ENCODE measurements around the gene C6orf58.
"Not testable (repeated sequence)": the region's sequence is repeated elsewhere in the genome, so short reads cannot be mapped to it uniquely, and the experiment has no call there.

C6orf58 gene

DNA sequence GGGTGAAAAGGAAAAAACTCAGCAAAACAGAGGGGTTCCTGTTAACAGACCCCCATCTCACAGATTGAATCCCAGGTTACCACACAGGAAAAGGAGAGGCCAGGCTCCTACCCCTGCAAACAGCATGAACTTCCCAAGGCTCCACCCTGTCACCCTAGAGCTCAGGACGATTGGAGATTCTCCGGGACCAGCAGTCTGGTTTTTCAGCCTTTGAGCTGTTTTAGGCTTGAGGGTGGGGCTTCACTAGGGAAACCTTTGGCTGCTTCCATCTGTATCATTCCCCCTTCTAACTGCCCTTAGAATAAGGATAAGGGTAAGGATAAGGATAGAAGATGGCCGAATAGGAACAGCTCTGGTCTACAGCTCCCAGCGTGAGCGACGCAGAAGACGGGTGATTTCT lies 16.0 kb downstream of the C6orf58 start:
- no peak for DNase-seq (ENCODE audit: low spot score)

DNA sequence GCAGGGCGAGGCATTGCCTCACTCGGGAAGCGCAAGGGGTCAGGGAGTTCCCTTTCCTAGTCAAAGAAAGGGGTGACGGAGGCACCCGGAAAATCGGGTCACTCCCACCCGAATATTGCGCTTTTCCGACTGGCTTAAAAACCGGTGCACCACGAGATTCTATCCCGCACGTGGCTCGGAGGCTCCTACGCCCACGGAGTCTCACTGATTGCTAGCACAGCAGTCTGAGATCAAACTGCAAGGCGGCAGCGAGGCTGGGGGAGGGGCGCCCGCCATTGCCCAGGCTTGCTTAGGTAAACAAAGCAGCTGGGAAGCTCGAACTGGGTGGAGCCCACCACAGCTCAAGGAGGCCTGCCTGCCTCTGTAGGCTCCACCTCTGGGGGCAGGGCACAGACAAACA lies 16.5 kb downstream of the C6orf58 start:
- not testable (repeated sequence) for DNase-seq (ENCODE audit: low spot score)

DNA sequence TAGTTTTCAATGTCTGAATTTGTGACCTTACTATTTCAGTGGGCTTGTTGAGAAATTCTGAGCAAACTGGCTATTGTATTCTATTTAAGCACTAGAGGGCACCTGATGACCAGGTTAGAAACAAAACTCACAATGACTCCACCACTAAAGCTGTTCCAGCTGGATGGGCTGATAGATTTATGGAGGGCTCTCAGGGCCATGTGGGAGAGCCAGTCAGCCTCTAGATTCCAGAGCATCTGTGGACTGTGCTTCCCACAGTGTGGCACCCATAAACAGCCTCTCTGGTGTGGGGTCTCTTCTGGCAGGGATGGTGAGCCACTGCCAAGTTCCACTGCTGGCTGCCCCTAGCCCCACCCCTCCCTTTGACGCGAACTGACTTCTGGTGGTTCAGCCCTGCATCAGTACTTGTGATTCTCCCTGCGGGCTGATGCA lies 29.2 kb downstream of the C6orf58 start:
- DNase-seq (ENCODE audit: low spot score): no peak

DNA sequence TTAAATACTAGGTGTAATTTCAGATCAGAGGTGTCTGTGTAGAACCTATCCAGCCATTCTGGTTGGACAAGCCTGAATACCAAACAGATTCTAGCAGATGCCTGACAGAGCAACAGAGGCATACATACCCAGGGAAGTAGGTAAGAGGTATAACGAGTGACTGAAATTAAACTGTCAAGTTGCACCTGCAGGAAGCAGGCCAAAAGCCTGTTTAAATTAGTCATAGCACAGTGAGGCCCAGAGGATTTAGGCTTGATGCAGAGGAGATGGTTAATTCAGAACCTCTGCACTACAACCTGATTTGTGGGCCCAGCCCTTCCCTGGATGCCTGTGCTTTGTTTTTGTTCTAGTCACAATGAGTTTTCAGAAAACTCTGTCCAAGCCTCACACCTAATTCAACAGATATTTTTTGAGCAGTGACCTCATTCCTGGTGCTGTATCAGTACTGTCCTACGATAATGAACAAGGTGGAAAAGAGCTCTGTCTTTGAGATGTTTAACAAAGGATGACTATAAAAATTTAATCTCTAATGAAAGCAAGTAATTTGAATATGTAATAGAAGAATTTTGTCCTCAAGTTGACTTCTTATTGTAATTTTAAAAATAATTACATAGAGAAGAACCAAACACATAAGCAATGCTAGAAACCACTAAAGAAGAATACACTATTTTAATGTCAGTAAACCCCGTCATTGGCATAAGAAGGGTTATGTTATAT lies 31.7 kb downstream of the C6orf58 start:
- no peak for DNase-seq (ENCODE audit: low spot score)

DNA sequence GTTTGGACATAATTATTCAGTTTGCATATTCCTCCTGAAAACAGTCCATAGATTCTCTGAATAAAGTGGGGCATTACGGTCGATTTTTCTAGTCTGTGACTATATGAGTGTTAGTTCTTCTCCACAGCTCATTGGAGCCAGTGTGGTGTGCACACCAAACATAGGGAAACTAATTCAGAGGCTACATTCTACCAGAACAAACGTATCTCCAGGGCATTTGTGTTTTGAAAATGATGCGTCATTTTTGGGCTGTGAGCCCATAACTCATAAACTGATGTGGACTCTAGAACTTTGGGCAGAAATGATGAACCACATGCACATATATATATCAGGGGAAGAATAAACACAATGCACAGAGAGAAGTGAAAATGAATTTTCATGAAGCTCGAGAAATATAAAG lies 41.8 kb downstream of the C6orf58 start:
- no peak for DNase-seq (ENCODE audit: low spot score)

DNA sequence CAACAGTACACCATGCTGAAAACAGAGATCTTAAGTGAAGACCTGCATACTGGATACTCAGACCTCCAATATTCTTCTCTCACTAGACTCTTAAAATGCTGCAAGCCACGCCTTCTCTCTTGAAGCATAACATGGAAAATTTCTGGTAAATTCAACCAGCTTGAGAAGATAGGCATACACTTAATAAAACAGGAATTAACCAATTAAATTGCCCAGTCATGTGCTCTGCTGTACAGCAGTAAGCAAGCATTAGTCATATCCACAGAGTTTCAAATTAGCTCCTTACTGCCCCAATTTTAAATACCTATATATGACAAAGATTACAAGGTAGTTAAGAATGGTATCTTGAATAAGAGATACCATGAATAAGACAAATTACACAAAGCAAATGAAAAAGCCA lies 53.8 kb downstream of the C6orf58 start:
- DNase-seq (ENCODE audit: low spot score): no peak

DNA sequence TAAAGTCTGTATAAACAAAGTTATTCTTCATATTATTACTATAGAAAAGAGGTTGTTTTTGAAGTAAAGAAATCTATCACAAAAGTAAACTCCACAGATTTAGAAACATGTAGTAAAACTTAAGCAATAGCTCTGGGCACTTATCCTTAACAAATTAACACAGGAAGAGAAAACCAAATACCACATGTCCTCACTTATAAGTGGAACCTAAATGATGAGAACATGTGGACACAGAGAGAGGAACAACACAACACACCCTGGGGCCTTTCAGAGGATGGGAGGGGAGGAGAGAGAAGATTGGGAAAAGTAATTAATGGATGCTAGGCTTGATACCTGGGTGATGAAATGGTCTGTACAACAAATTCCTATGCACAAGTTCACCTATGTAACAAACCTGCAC lies 57.2 kb downstream of the C6orf58 start:
- no peak for DNase-seq (ENCODE audit: low spot score)

DNA sequence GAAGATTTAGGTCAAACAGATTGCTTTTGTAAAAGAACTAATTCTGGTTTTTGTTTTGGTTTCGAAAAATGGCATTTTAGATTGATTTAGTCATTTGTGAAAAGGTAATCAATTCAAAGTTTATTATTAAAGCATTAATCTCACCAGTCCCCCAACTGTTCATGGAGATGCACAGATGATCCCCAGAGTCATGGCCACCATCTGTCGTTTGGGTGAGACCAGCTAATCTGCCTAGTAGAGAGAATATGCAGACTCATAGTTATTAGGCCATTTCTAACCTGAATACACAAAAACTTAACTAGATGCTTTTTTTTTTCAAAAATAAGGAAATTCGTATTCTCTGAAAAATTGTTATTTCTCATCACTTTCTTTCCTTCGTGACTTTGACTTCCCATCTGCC lies 58.1 kb downstream of the C6orf58 start:
- no peak for DNase-seq (ENCODE audit: low spot score)

DNA sequence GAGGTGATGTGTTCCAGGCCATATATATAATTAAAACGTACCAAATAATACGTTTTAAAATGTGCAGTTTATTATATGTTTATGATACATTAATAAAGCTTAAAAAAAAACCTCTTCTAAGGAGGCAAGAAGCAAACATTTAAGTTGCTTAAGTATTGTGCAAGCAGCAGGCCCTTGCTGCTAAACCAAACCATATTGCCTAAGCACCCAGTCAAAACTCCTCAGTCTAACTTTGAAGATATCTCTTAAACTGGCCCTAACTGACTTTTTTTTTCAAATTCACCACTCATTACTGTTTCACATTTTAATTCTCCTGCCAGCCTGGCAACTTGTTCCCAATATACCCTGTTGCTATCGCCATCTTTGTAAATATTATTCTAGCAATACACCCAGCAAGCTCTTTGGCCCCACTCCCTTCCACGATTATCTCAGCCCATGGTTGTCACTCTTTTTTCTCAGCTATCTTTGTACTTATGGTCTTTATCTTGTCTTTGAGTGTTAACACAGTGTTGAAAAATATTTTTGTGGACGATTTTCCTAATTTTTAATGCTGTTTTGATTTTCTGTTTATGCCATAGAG lies 60.9 kb downstream of the C6orf58 start:
- DNase-seq (ENCODE audit: low spot score): no peak
